ENCODE results near the gene SRGAP3. TPM values are rescaled to one million over a fixed set of nuclear protein-coding genes. Genes with fewer than 3 reads are reported as not detected.

The SRGAP3 gene
- total RNA-seq, 4 donors from 2014 or later: 2.0 to 6.9 (median 4.8) TPM

DNA sequence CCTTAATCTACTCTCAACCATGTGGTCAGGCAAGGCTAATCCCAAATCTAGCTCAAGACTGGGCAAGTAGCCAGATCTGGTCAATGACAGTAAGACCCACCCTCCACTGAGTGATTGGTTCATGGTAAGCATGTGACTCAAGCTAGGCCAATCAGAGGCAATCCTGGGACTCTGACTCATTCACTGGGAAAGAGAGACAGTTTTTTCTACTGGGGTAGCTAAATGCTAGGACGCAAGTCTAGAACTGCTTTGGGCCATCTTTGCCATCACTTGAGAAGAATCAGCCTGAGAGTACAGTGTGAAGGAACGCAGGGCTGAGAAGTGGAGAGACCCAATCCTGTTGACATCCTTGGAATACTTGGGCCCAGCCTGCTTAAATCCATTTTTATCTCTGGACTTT is 276.8 kb downstream of the SRGAP3 start:
- H3K36me3 ChIP-seq: no peaks in the 10 kb centered on the region
- no peaks in the 10 kb centered on the region for H3K9me3 ChIP-seq
- 80% methylated on average over 1 of the region's 2 CpGs; no CpG with 5 or more reads in 1 of the 2 donors for whole genome bisulfite sequencing, 2 donors (ENCODE audit: low coverage in 1 of 2)
- TF ChIP-seq, protein P1, sequence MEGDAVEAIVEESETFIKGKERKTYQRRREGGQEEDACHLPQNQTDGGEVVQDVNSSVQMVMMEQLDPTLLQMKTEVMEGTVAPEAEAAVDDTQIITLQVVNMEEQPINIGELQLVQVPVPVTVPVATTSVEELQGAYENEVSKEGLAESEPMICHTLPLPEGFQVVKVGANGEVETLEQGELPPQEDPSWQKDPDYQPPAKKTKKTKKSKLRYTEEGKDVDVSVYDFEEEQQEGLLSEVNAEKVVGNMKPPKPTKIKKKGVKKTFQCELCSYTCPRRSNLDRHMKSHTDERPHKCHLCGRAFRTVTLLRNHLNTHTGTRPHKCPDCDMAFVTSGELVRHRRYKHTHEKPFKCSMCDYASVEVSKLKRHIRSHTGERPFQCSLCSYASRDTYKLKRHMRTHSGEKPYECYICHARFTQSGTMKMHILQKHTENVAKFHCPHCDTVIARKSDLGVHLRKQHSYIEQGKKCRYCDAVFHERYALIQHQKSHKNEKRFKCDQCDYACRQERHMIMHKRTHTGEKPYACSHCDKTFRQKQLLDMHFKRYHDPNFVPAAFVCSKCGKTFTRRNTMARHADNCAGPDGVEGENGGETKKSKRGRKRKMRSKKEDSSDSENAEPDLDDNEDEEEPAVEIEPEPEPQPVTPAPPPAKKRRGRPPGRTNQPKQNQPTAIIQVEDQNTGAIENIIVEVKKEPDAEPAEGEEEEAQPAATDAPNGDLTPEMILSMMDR (IDR thresholded peaks at IDR 0.05): no peak
- no peak for TF ChIP-seq POLR2AphosphoS5 (IDR thresholded peaks at IDR 0.05)
- TF ChIP-seq POLR2A (IDR thresholded peaks at IDR 0.05): no peak
- peaks cover 51% of the 10 kb centered on the region for H3K27me3 ChIP-seq
- no peaks in the 10 kb centered on the region for H3K4me1 ChIP-seq
- no peak for ATAC-seq
- no peak overlapping the region for H3K27ac ChIP-seq
- no peak overlapping the region for H3K4me3 ChIP-seq

DNA sequence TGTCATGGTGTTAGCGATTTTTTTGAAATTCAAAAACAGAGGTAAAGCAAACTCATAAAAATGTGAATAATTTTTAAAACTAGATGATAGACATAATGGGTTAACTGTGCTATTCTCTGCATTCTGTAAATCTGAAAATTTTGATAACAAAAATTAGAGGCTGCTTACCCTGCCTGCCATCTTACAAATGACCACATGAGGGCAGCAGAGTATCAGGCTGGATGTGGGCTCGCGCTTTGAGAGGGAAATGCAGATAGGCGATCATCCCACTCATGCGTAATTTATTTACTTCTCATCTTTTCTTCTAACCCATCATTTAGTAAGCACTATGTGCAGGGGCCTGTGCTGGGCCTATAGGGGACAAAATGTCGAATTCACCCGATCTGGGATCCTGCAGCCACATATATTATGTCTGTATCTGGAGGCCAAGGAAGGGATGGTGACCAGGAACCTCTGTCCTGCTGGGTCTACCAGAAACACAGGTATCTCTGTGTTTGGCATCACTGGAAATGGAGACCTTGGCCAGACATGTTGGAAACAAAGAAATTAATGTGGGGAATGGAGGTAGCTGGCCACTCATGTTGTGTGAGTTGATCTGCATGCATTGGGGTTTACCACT is 278.4 kb downstream of the SRGAP3 start:
- ATAC-seq: peak; percentile 67
- Histone ChIP-seq H3K4me3 (no peak overlapping the region), H3K4me1 (no peaks in the 10 kb centered on the region), H3K27me3 (peaks cover 36% of the 10 kb centered on the region), H3K36me3 (no peaks in the 10 kb centered on the region), H3K27ac (no peak overlapping the region), H3K9me3 (no peaks in the 10 kb centered on the region)
- TF ChIP-seq, protein P1 (IDR thresholded peaks at IDR 0.05): peak; percentile 94 to 98 (median 96)
- no peak for TF ChIP-seq EP300 (IDR thresholded peaks at IDR 0.05)
- WGBS, 2 donors (ENCODE audit: low coverage in 1 of 2): 0 to 2% methylated on average over 2 to 7 of the region's 7 CpGs

DNA sequence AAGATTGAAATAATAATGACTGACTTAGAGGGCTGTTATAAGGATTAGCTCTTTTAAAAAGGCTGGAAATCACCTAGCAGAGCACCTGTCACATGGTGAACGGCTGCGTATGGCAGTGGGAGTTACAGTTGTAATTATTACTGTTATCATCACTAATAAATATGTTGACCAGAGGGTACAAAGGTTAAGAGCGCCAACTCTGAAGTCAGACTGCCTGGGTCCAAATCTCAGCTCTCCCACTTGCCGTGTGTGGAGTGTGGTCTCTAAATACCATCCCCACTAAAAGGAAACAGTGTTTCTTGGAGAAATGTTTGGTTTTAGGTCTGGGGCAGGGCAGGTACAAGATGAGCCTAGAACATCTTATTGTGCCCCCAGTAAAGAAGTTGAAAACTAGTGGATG is 280.2 kb downstream of the SRGAP3 start:
- TF ChIP-seq, protein P1 (IDR thresholded peaks at IDR 0.05): no peak
- TF ChIP-seq EP300 (IDR thresholded peaks at IDR 0.05): no peak
- Histone ChIP-seq H3K27ac (no peak overlapping the region), H3K4me3 (no peak overlapping the region), H3K36me3 (no peaks in the 10 kb centered on the region), H3K4me1 (no peaks in the 10 kb centered on the region), H3K27me3 (peaks cover 23% of the 10 kb centered on the region), H3K9me3 (no peaks in the 10 kb centered on the region)
- 71 to 90% methylated on average over 2 to 4 of the region's 4 CpGs for WGBS, 2 donors (ENCODE audit: low coverage in 1 of 2)
- ATAC-seq: no peak

GRCh38 chr3:8968375-8968882 is 281.0 kb downstream of the SRGAP3 start:
- H3K36me3 ChIP-seq: no peaks in the 10 kb centered on the region
- TF ChIP-seq POLR2AphosphoS5 (IDR thresholded peaks at IDR 0.05) (no peak), POLR2A (IDR thresholded peaks at IDR 0.05) (no peak), EP300 (IDR thresholded peaks at IDR 0.05) (no peak)
- TF ChIP-seq, protein P1 (IDR thresholded peaks at IDR 0.05): no peak
- no peak overlapping the region for H3K4me3 ChIP-seq
- peaks cover 23% of the 10 kb centered on the region for H3K27me3 ChIP-seq
- peaks cover 0 to 5% (median 0%) of the 10 kb centered on the region in 3 donors for H3K4me1 ChIP-seq
- 63 to 100% methylated on average over 1 to 3 of the region's 5 CpGs for WGBS, 2 donors (ENCODE audit: low coverage in 1 of 2)
- H3K9me3 ChIP-seq: no peaks in the 10 kb centered on the region
- no peak for ATAC-seq
- no peak overlapping the region for H3K27ac ChIP-seq

GRCh38 chr3:8967553-8967952 is 281.9 kb downstream of the SRGAP3 start:
- no peak for ATAC-seq
- Histone ChIP-seq H3K36me3 (no peaks in the 10 kb centered on the region), H3K27ac (no peak overlapping the region), H3K9me3 (no peaks in the 10 kb centered on the region), H3K4me1 (peaks cover under 1 to 9% (median 3%) of the 10 kb centered on the region in 3 donors), H3K4me3 (no peak overlapping the region), H3K27me3 (peaks cover 23% of the 10 kb centered on the region)
- no peak for TF ChIP-seq POLR2AphosphoS5 (IDR thresholded peaks at IDR 0.05)
- no peak for TF ChIP-seq POLR2A (IDR thresholded peaks at IDR 0.05)
- no peak for TF ChIP-seq EP300 (IDR thresholded peaks at IDR 0.05)
- TF ChIP-seq, protein P1 (IDR thresholded peaks at IDR 0.05): no peak
- WGBS, 2 donors (ENCODE audit: low coverage in 1 of 2): 77 to 90% methylated on average over 2 to 3 of the region's 5 CpGs

Measured in gastroesophageal sphincter (tissue), 4 donors.